ENCODE data around the gene MED22.
A peak's percentile ranks its signal among the peaks of the same experiment; 100 is the strongest.

MED22 gene

DNA sequence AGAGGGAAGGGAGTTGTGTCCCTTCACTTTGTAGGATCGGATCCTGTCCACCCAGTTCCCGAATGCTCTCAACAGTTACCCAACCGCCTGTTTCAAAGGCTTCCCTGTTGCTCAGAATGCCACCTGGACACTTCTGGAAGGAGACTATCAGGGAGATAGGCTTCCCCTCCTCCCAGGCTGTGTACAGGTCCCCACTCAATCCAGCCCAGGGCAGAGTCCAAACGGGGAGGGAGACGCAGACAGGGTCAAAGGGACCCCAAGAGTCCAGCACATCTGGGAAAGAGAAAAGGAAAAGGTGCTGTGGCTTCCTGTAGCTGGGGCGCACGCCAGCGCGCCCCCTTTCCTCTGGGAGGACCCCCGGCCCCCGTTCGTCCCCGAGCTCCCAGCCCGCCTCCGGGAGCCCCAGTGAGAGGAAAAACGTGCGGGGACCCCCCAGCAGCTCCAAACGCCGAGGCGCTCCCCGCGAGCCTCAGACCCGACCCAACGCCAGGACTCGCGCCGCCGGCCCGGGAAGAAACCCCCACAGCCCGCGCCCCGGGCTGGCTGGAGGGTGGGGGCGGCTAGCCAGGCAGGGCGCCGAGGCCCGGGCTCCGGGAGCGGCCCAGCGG is 27.3 kb upstream of the MED22 start:
- TF ChIP-seq, protein P1, sequence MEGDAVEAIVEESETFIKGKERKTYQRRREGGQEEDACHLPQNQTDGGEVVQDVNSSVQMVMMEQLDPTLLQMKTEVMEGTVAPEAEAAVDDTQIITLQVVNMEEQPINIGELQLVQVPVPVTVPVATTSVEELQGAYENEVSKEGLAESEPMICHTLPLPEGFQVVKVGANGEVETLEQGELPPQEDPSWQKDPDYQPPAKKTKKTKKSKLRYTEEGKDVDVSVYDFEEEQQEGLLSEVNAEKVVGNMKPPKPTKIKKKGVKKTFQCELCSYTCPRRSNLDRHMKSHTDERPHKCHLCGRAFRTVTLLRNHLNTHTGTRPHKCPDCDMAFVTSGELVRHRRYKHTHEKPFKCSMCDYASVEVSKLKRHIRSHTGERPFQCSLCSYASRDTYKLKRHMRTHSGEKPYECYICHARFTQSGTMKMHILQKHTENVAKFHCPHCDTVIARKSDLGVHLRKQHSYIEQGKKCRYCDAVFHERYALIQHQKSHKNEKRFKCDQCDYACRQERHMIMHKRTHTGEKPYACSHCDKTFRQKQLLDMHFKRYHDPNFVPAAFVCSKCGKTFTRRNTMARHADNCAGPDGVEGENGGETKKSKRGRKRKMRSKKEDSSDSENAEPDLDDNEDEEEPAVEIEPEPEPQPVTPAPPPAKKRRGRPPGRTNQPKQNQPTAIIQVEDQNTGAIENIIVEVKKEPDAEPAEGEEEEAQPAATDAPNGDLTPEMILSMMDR (IDR thresholded peaks at IDR 0.05; ENCODE audit: insufficient read depth, missing control alignments), result peak; percentile 1
- FAIRE-seq, result no peak

GRCh38 chr9:133374612-133375115 is 26.7 kb upstream of the MED22 start:
- DNase-seq (ENCODE audit: insufficient read length, low spot score), result no peak
- no peak for FAIRE-seq

More for the DNA sequence above, 27.3 kb upstream of the MED22 start:
- no peak for DNase-seq (ENCODE audit: insufficient read length, low spot score)

DNA sequence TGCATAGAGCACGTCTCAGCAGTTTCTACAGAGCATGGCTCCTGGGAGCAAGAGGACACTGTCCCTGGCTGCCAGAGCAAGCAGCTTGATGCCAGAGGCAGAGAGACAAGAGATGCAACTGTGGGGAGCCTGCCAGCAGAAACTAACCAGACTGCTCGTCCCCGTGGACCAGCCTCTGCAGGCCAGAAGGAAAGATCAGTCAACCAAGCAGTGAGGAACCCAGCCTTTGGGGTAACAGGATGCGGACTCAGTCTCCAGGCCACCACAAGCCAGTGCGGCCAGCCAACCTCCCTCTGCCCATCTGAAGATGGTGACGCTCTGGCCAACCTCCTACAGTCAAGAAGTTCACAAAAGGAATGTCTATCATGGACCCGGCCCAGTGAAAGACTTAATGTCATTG is 24.2 kb upstream of the MED22 start:
- FAIRE-seq (no peak), DNase-seq (ENCODE audit: insufficient read length, low spot score) (no peak)
- TF ChIP-seq, protein P1 (IDR thresholded peaks at IDR 0.05; ENCODE audit: insufficient read depth, missing control alignments), result no peak

More at GRCh38 chr9:133374612-133375115, 26.7 kb upstream of the MED22 start:
- TF ChIP-seq, protein P1 (IDR thresholded peaks at IDR 0.05; ENCODE audit: insufficient read depth, missing control alignments), result no peak

DNA sequence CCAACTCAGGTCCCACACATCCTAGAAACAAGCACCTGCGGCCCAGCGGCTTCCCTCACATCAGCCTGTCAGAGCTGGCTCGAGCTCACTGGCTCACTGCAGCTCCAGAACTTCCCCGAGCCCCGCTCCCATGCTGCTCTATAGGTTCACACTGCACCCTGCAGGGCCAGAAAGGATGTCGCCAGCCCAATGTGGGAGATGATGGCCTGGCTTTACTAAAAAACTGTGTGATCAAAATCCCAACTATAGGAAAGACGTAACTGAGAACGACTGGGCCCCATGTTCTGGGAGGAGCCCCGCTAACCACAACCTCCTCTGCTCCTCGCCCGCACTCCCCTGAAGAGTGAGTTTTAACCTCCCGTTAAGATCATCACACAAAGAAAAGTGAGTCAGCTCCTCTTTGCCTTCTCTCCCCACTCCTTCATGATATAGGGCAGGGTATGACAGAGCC is 23.4 kb upstream of the MED22 start:
- DNase-seq (ENCODE audit: insufficient read length, low spot score) (no peak), FAIRE-seq (no peak)
- TF ChIP-seq, protein P1 (IDR thresholded peaks at IDR 0.05; ENCODE audit: insufficient read depth, missing control alignments), result no peak

DNA sequence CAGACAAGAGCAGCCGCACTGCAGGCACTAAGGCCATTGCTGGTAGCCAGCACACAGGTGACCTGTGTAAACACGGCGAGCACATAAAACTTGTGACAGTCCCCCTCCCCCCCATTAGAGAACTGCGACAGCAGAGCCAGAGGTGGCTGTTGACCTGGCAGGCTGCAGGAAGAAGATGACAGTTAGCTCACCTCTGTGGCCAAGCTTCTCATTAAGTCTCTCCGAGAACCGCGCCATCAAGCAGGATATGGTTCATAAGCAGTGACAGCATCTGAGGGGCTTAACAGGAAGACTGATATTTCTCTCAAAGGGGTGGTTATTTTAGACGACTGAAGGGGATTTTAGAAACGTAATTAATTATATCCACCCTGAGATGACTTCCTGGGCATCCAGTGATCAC is 22.8 kb upstream of the MED22 start:
- TF ChIP-seq, protein P1 (IDR thresholded peaks at IDR 0.05; ENCODE audit: insufficient read depth, missing control alignments), result no peak
- FAIRE-seq (no peak), DNase-seq (ENCODE audit: insufficient read length, low spot score) (no peak)

DNA sequence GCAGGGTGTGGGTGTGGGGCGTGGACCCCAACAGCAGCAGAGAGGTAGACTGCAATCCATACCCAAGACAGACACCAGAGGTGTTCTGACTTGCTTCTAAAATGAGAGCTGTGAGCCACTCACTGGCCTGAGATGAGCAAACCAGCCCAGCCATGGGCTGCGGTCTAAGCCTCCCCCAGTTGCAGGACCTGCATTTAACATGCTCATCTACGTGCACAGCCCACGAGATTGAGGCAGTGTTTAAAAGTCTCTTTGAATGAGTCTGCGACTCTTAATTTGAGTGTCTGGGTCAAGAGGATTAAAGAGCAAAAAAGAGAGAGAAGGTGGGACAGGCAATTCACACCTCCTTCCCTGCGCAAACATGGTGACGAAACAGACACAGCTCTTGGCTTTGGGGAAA is 22.0 kb upstream of the MED22 start:
- no peak for DNase-seq (ENCODE audit: insufficient read length, low spot score)
- FAIRE-seq, result no peak
- TF ChIP-seq, protein P1 (IDR thresholded peaks at IDR 0.05; ENCODE audit: insufficient read depth, missing control alignments), result no peak

GRCh38 chr9:133369422-133369821 is 21.5 kb upstream of the MED22 start:
- TF ChIP-seq, protein P1 (IDR thresholded peaks at IDR 0.05; ENCODE audit: insufficient read depth, missing control alignments), result no peak
- DNase-seq (ENCODE audit: insufficient read length, low spot score) (no peak), FAIRE-seq (no peak)
